Parathyroid adenoma (tissue), 2 donors: Measurements from ENCODE around the gene RAB11FIP3.

ENCODE experiments used
- H2AFZ ChIP-seq: fragments of 300-600 bp; sonication (generic); one replicate; pipeline ENCODE4 v1.7.0; 2017; ENCODE audit warnings: antibody characterized with exemption, mild to moderate bottlenecking
- H3K27ac ChIP-seq: fragments of 300-600 bp; sonication (generic); one replicate; pipeline ENCODE4 v1.7.0; 2017
- H3K27me3 ChIP-seq: fragments of 300-600 bp; sonication (generic); one replicate; pipeline ENCODE4 v1.7.0; 2017; ENCODE audit warnings: low read length; ENCODE audit not compliant: control insufficient read depth, insufficient read depth
- H3K36me3 ChIP-seq: fragments of 300-600 bp; sonication (generic); one replicate; pipeline ENCODE4 v1.7.0; 2017; ENCODE audit warnings: low read length; ENCODE audit not compliant: control insufficient read depth, insufficient read depth
- H3K4me1 ChIP-seq: fragments of 300-600 bp; sonication (generic); one replicate; pipeline ENCODE4 v1.7.0; 2017; ENCODE audit warnings: control low read depth
- H3K4me2 ChIP-seq: fragments of 300-600 bp; sonication (generic); one replicate; pipeline ENCODE4 v1.7.0; 2017; ENCODE audit warnings: low read length
- H3K4me3 ChIP-seq: fragments of 300-600 bp; sonication (generic); one replicate; pipeline ENCODE4 v1.7.0; 2017; ENCODE audit warnings: low read depth, low read length
- H3K79me2 ChIP-seq: fragments of 300-600 bp; sonication (generic); one replicate; pipeline ENCODE4 v1.7.0; 2017; ENCODE audit warnings: control low read depth
- H3K9ac ChIP-seq: fragments of 300-600 bp; sonication (generic); one replicate; pipeline ENCODE4 v1.7.0; 2017; ENCODE audit warnings: mild to moderate bottlenecking
- H3K9me3 ChIP-seq: fragments of 300-600 bp; sonication (generic); one replicate; pipeline ENCODE4 v1.7.0; 2017; ENCODE audit warnings: low read length; ENCODE audit not compliant: control insufficient read depth
- CTCF ChIP-seq: fragments of 300-600 bp; sonication (generic); IDR thresholded peaks from one replicate; pipeline ENCODE4 v1.7.0; 2017; ENCODE audit warnings: antibody characterized with exemption, mild to moderate bottlenecking
- donor health status: primary hyperparathyroidism.

The RAB11FIP3 gene

GRCh38 chr16:426906-427249, 1.4 kb downstream of the RAB11FIP3 start:
- peak overlapping the region; percentile 30 for H3K27ac ChIP-seq
- H3K9me3 ChIP-seq, result no peaks in the 10 kb centered on the region
- peak overlapping the region; percentile 79 for H3K4me3 ChIP-seq
- H3K4me1 ChIP-seq, result peaks cover 8% of the 10 kb centered on the region
- no peaks in the 10 kb centered on the region for H3K36me3 ChIP-seq
- peaks cover 26% of the 10 kb centered on the region for H3K79me2 ChIP-seq
- peak overlapping the region; percentile 47 for H2AFZ ChIP-seq
- peak overlapping the region; percentile 95 for H3K4me2 ChIP-seq
- TF ChIP-seq CTCF, result no peak
- H3K27me3 ChIP-seq, result no peaks in the 10 kb centered on the region
- H3K9ac ChIP-seq, result no peak overlapping the region

DNA sequence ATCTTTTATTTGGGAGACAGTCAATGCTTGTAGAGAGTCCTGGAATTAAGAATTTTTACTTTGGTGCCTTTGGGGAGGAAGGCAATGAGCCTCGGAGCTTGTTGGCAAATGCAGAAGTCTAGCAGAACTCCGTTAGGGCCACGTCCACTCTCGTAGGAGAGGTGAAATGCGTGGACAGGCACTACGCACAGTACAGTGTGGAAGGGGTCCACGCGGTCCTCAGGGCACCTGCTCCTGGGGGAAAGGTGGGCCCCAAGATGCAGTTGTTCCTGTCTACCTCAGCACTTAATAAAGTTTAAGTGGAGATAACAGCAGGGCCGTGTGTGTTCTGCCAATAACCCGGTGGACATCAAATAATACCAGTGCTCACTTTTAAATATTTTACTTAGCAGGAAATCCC, 1.8 kb downstream of the RAB11FIP3 start:
- Histone ChIP-seq H3K4me1 (peaks cover 8% of the 10 kb centered on the region), H3K27ac (peak overlapping the region; percentile 30), H3K4me3 (peak overlapping the region; percentile 79), H3K79me2 (peaks cover 28% of the 10 kb centered on the region), H2AFZ (peak overlapping the region; percentile 47), H3K36me3 (no peaks in the 10 kb centered on the region), H3K4me2 (peak overlapping the region; percentile 95), H3K9me3 (no peaks in the 10 kb centered on the region), H3K27me3 (no peaks in the 10 kb centered on the region), H3K9ac (no peak overlapping the region)
- no peak for TF ChIP-seq CTCF

GRCh38 chr16:430904-431303, 5.5 kb downstream of the RAB11FIP3 start:
- Histone ChIP-seq H3K9ac (no peak overlapping the region), H3K79me2 (peaks cover 29% of the 10 kb centered on the region), H3K4me3 (no peak overlapping the region), H3K9me3 (no peaks in the 10 kb centered on the region), H3K4me2 (no peak overlapping the region), H3K36me3 (no peaks in the 10 kb centered on the region), H3K27me3 (no peaks in the 10 kb centered on the region), H3K27ac (no peak overlapping the region), H3K4me1 (peaks cover 8% of the 10 kb centered on the region), H2AFZ (no peak overlapping the region)
- TF ChIP-seq CTCF, result no peak

GRCh38 chr16:440627-441026, 15.2 kb downstream of the RAB11FIP3 start:
- Histone ChIP-seq H3K4me1 (no peaks in the 10 kb centered on the region), H3K27ac (no peak overlapping the region), H3K27me3 (no peaks in the 10 kb centered on the region), H3K9ac (no peak overlapping the region), H2AFZ (no peak overlapping the region), H3K4me3 (no peak overlapping the region), H3K9me3 (no peaks in the 10 kb centered on the region), H3K4me2 (no peak overlapping the region), H3K79me2 (peaks cover 57% of the 10 kb centered on the region), H3K36me3 (no peaks in the 10 kb centered on the region)
- no peak for TF ChIP-seq CTCF

GRCh38 chr16:441447-441846, 16.0 kb downstream of the RAB11FIP3 start:
- Histone ChIP-seq H3K4me3 (no peak overlapping the region), H3K36me3 (no peaks in the 10 kb centered on the region), H3K4me2 (no peak overlapping the region), H2AFZ (no peak overlapping the region), H3K79me2 (peaks cover 60% of the 10 kb centered on the region), H3K4me1 (no peaks in the 10 kb centered on the region), H3K9ac (no peak overlapping the region), H3K9me3 (no peaks in the 10 kb centered on the region), H3K27me3 (no peaks in the 10 kb centered on the region), H3K27ac (no peak overlapping the region)
- TF ChIP-seq CTCF, result no peak
